Bronchial epithelial cell (primary cell): ENCODE measurements around the gene CCDC91. TPM values are rescaled to one million over a fixed set of nuclear protein-coding genes. Genes with fewer than 3 reads are reported as not detected.

Experiments used
- DNase-seq: peaks from one replicate; pipeline ENCODE4 v3.0.0-alpha.2; 2010; ENCODE audit warnings: low read depth
- FAIRE-seq: peaks from 2 replicates; lab custom pipeline; 2011; peaks lifted over from hg19 to GRCh38; lab: Jason Lieb, UNC
- H3K27me3 ChIP-seq: 2 replicates; pipeline ENCODE4 v1.5.1; 2011; ENCODE audit warnings: low read length; ENCODE audit not compliant: control insufficient read depth, insufficient read depth
- H3K36me3 ChIP-seq: 2 replicates; pipeline ENCODE4 v1.5.1; 2011; ENCODE audit warnings: low read length; ENCODE audit not compliant: control insufficient read depth, insufficient read depth
- H3K4me3 ChIP-seq: 2 replicates; pipeline ENCODE4 v1.5.1; 2011; ENCODE audit warnings: mild to moderate bottlenecking, low read depth, low read length, control low read depth
- total RNA-seq: library from RNA; depleted of rRNA; stranded (reverse); fragments of >200 nt; gene quantifications from 2 replicates; pipeline ENCODE4 v1.2.1, GENCODE V29; 2014
- TF ChIP-seq, protein P1 (sequence below): IDR thresholded peaks from 2 replicates; pipeline ENCODE4 v1.5.1; 2011; ENCODE audit warnings: mild to moderate bottlenecking, moderate library complexity, low read length, control low read depth, inconsistent platforms; ENCODE audit not compliant: insufficient read depth, severe bottlenecking

Gene CCDC91
- total RNA-seq, 1 donor from 2014 or later: 26.3 TPM

DNA sequence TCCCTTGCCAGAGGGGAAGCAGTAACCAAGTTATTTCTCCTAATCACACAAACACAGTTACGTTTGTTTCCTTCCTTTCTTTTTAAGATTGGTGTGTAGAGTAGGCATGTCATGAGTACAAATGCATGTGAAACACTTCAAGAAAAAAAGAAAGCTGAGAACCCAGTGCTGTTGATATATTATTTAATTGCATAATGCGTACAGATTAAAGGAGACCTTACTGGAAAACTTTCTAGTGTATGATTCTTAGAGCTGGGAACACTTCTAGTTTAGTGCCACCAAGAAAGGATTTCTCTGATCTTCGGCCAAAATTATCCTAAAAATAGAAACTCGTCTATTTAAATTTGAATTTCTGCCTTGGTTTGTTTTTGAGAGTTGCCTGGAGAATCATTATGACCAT, 365.5 kb downstream of the CCDC91 start:
- DNase-seq (no peak), FAIRE-seq (no peak)
- no peaks in the 10 kb centered on the region for H3K36me3 ChIP-seq
- H3K4me3 ChIP-seq: no peak overlapping the region
- H3K27me3 ChIP-seq: no peaks in the 10 kb centered on the region
- TF ChIP-seq, protein P1, sequence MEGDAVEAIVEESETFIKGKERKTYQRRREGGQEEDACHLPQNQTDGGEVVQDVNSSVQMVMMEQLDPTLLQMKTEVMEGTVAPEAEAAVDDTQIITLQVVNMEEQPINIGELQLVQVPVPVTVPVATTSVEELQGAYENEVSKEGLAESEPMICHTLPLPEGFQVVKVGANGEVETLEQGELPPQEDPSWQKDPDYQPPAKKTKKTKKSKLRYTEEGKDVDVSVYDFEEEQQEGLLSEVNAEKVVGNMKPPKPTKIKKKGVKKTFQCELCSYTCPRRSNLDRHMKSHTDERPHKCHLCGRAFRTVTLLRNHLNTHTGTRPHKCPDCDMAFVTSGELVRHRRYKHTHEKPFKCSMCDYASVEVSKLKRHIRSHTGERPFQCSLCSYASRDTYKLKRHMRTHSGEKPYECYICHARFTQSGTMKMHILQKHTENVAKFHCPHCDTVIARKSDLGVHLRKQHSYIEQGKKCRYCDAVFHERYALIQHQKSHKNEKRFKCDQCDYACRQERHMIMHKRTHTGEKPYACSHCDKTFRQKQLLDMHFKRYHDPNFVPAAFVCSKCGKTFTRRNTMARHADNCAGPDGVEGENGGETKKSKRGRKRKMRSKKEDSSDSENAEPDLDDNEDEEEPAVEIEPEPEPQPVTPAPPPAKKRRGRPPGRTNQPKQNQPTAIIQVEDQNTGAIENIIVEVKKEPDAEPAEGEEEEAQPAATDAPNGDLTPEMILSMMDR: no peak

GRCh38 chr12:28558250-28558649, 368.0 kb downstream of the CCDC91 start:
- no peak overlapping the region for H3K4me3 ChIP-seq
- no peak for FAIRE-seq
- TF ChIP-seq, protein P1: no peak
- H3K27me3 ChIP-seq: no peaks in the 10 kb centered on the region
- H3K36me3 ChIP-seq: no peaks in the 10 kb centered on the region
- DNase-seq: no peak

DNA sequence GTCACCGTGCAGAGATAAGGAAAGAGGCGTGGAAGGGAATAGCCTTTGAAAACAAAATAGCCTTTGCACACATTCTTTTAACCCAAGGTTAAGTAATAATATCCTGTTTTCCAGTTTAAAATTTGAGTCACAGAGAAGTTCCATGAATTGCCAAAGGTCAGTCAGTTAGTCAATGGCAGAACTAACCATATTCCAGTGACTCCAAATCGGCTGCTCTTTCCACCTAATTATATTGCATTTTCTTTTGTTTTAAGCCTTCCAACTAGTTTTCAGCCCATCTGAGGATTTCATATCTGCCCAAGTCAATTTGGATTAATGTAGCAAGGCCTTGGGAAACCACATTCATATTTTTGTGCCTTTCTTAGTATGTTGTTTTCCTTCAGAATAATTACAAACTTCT, 373.0 kb downstream of the CCDC91 start:
- no peak for DNase-seq
- no peak for FAIRE-seq
- TF ChIP-seq, protein P1: no peak
- H3K36me3 ChIP-seq: no peaks in the 10 kb centered on the region
- no peak overlapping the region for H3K4me3 ChIP-seq
- H3K27me3 ChIP-seq: no peaks in the 10 kb centered on the region

- no peaks in the 10 kb centered on the region for H3K36me3 ChIP-seq
- TF ChIP-seq, protein P1: no peak
- DNase-seq: peak; percentile 11
- no peak for FAIRE-seq
- no peak overlapping the region for H3K4me3 ChIP-seq
- H3K27me3 ChIP-seq: no peaks in the 10 kb centered on the region
Observed at GRCh38 chr12:28563936-28564335, 373.7 kb downstream of the CCDC91 start.

GRCh38 chr12:28568118-28568517, 377.9 kb downstream of the CCDC91 start:
- TF ChIP-seq, protein P1: no peak
- Histone ChIP-seq H3K4me3 (no peak overlapping the region), H3K27me3 (no peaks in the 10 kb centered on the region), H3K36me3 (no peaks in the 10 kb centered on the region)
- DNase-seq (peak; percentile 72), FAIRE-seq (peak; percentile 70)

DNA sequence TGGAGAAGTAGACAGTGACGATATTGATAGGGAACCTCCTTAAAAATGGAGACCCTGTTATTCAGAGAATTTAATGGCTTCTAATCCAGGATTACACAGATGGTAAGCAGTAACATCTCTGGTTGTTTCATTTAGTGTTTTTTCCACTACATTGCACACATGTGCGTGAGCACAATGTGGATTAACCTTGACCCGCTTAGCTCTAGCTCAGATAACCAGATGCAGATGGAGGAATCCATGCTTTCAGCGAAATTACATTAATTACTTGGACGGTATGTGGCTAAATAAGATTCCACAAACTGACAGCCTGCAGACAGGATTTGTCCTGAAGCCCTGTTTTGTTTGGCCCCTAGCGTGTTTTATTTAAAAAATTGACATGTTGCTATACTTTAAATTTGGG, 378.4 kb downstream of the CCDC91 start:
- FAIRE-seq: no peak
- Histone ChIP-seq H3K36me3 (no peaks in the 10 kb centered on the region), H3K4me3 (no peak overlapping the region), H3K27me3 (no peaks in the 10 kb centered on the region)
- no peak for DNase-seq
- TF ChIP-seq, protein P1: no peak
